Endothelial cell of umbilical vein (primary cell): ENCODE data around the gene TBC1D13. TPM values are rescaled to one million over a fixed set of nuclear protein-coding genes. Genes with fewer than 3 reads are reported as not detected.
"Not testable (repeated sequence)": the region's sequence is repeated elsewhere in the genome, so short reads cannot be mapped to it uniquely, and the experiment has no call there.

Experiments used
- BruUV-seq: library from RNA; stranded (reverse); fragments of 400-500 nt; replicated peaks from 2 replicates; lab custom pipeline; 2021; lab: Mats Ljungman, UMichigan
- CTCF ChIA-PET: fragments of 300-600, 350-600 bp; sonication (Branson Sonifier 250); formaldehyde crosslinking; loops from one replicate; lab custom pipeline; 2021; ENCODE audit warnings: antibody characterized with exemption, inconsistent platforms; lab: Charles Lee
- POLR2A ChIA-PET: fragments of 300-600, 350-600 bp; sonication (Branson Sonifier 250); formaldehyde crosslinking; loops from one replicate; lab custom pipeline; 2021; ENCODE audit warnings: antibody characterized with exemption, inconsistent platforms; lab: Charles Lee
- DNase-seq: peaks from one replicate; pipeline ENCODE4 v3.0.0-alpha.2; 2011; ENCODE audit warnings: low read depth, low spot score
- FAIRE-seq: peaks from 2 replicates; lab custom pipeline; 2011; peaks lifted over from hg19 to GRCh38; lab: Jason Lieb, UNC
- H2AFZ ChIP-seq: 2 replicates; pipeline ENCODE4 v1.6.0; 2012; ENCODE audit warnings: low read depth, low read length, control low read depth, inconsistent platforms
- H3K27ac ChIP-seq: 2 replicates; pipeline ENCODE4 v1.5.1; 2011; ENCODE audit warnings: low read depth, mild to moderate bottlenecking, control low read depth, low read length, moderate library complexity; ENCODE audit not compliant: insufficient read depth
- H3K27me3 ChIP-seq, 2 experiments: 2 replicates each; pipeline versions ENCODE4 v1.6.0 to v1.6.1; 2011; ENCODE audit warnings: low read length in 2 of 2, mixed read lengths in 1 of 2; ENCODE audit not compliant: control insufficient read depth in 2 of 2, insufficient read depth in 2 of 2
- H3K36me3 ChIP-seq, 2 experiments: 2 replicates in 1 of 2; 3 replicates in 1 of 2; pipeline ENCODE4 v1.5.1; 2011; ENCODE audit warnings: low read length in 2 of 2, mild to moderate bottlenecking in 1 of 2, moderate library complexity in 1 of 2; ENCODE audit not compliant: control insufficient read depth in 2 of 2, insufficient read depth in 2 of 2; ENCODE audit errors: extremely low read depth in 1 of 2
- H3K4me1 ChIP-seq: 3 replicates; pipeline ENCODE4 v1.5.1; 2011; ENCODE audit warnings: mild to moderate bottlenecking, low read length; ENCODE audit not compliant: control insufficient read depth, insufficient read depth; ENCODE audit errors: extremely low read depth
- H3K4me2 ChIP-seq: 2 replicates; pipeline ENCODE4 v1.6.1; 2011; ENCODE audit warnings: low read length, control low read depth, mixed read lengths; ENCODE audit not compliant: insufficient read depth
- H3K4me3 ChIP-seq, 3 experiments: fragments of 200-600 bp in 1 of 3; sonication (generic), shearing (Covaris generic) in 1 of 3; replicated peaks in 1 of 3; 2 replicates each; pipeline ENCODE4 v1.5.1; 2011 to 2016; ENCODE audit warnings: control low read depth in 3 of 3, low read length in 3 of 3, mild to moderate bottlenecking in 2 of 3, inconsistent platforms in 1 of 3, low read depth in 1 of 3, moderate library complexity in 1 of 3; ENCODE audit not compliant: insufficient read depth in 1 of 3
- H3K79me2 ChIP-seq: 2 replicates; pipeline ENCODE4 v1.6.0; 2012; ENCODE audit warnings: low read length, inconsistent platforms; ENCODE audit not compliant: control insufficient read depth, insufficient read depth
- H3K9ac ChIP-seq: replicated peaks from 2 replicates; pipeline ENCODE3; 2011; ENCODE audit warnings: low read length, control low read depth; ENCODE audit not compliant: insufficient read depth; ENCODE audit errors: extremely low read depth
- H3K9me1 ChIP-seq: replicated peaks from 3 replicates; pipeline ENCODE4 v1.6.0; 2011; ENCODE audit warnings: mild to moderate bottlenecking, low read length; ENCODE audit not compliant: control insufficient read depth, insufficient read depth; ENCODE audit errors: extremely low read depth
- H3K9me3 ChIP-seq: replicated peaks from 2 replicates; pipeline ENCODE4 v1.5.1; 2012; ENCODE audit warnings: low read length, inconsistent platforms; ENCODE audit not compliant: control insufficient read depth, insufficient read depth
- H4K20me1 ChIP-seq: replicated peaks from 2 replicates; pipeline ENCODE3; 2011; ENCODE audit warnings: mild to moderate bottlenecking, low read length; ENCODE audit not compliant: control insufficient read depth, insufficient read depth; ENCODE audit errors: extremely low read depth
- CTCF ChIP-seq, 2 donors: IDR thresholded peaks; 1 replicate in 1 of 2; 2 replicates in 1 of 2; pipeline ENCODE4 v1.5.1; 2011; ENCODE audit warnings: low read length in 2 of 2, mild to moderate bottlenecking in 2 of 2, moderate library complexity in 2 of 2, control low read depth in 1 of 2, inconsistent platforms in 1 of 2, low read depth in 1 of 2; ENCODE audit not compliant: insufficient read depth in 1 of 2; ENCODE audit errors: extremely low read depth in 1 of 2
- dilution Hi-C: fragments of 300-500 bp; cut with MboI; formaldehyde crosslinking; loops from one replicate; pipeline ENCODE4 v1.15.0; 2019; ENCODE audit warnings: low sequenced_read_pairs; ENCODE audit not compliant: extremely low pct_ligation_motif_present
- intact Hi-C: fragments of 100-400 bp; cut with micrococcal nuclease; formaldehyde crosslinking; loops from one replicate; pipeline ENCODE4 v1.10.0; 2022
- polyA plus RNA-seq, 4 experiments: library from polyadenylated mRNA; depleted of rRNA in 3 of 4; stranded (reverse) in 3 of 4; unstranded in 1 of 4; fragments of >200 nt; gene quantifications; 2 replicates each; pipeline versions ENCODE4 v1.2.1 to v1.2.3, GENCODE V29; 2011 to 2012; ENCODE audit warnings: missing spikeins in 1 of 4
- total RNA-seq: library from RNA; stranded (reverse); gene quantifications from 2 replicates; pipeline ENCODE4 v1.2.3, GENCODE V29; 2021

Gene TBC1D13
- total and polyA plus RNA-seq, 2 donors (not counting 3 experiments of a cell fraction or from before 2014, with no cell fraction given): 35.1 to 41.9 TPM

GRCh38 chr9:128851779-128852600 is 64.9 kb downstream of the TBC1D13 start:
- DNase-seq (peak; percentile 31), FAIRE-seq (peak; percentile 83)
- H3K27me3 ChIP-seq, H3K36me3 ChIP-seq, H3K4me2 ChIP-seq, BruUV-seq, H3K27ac ChIP-seq, H3K4me3 ChIP-seq, H3K4me1 ChIP-seq, dilution Hi-C loops, H3K9me1 ChIP-seq, H3K9me3 ChIP-seq, H2AFZ ChIP-seq, H3K9ac ChIP-seq, H3K79me2 ChIP-seq, H4K20me1 ChIP-seq: not testable (repeated sequence)
- intact Hi-C loops: loop anchor here (2.0 kb wide), 1 partner anchor 177 kb away; the partner anchor contains the start of gene SH3GLB2
- peak in 1 of 2 donors; percentile 28 for TF ChIP-seq CTCF (IDR thresholded peaks at IDR 0.05; ENCODE audit: extremely low read depth in 1 of 2, insufficient read depth in 1 of 2, low read depth in 1 of 2, low read length in 2 of 2)
- POLR2A ChIA-PET: interaction anchor here (0.7 kb wide), 1 partner anchor 136 kb away, joined by 4 read pairs; no protein-coding TSS in a partner anchor
- CTCF ChIA-PET: interaction anchor here (0.7 to 3.2 kb wide), 13 partner anchors 10 to 280 kb away, joined by 3 to 30 read pairs (median 3); partner anchors contain the start of genes SH3GLB2 and SPOUT1

- H3K4me1 ChIP-seq, H4K20me1 ChIP-seq, H3K4me2 ChIP-seq, H3K79me2 ChIP-seq, H3K36me3 ChIP-seq, H3K9ac ChIP-seq, POLR2A ChIA-PET, H3K9me3 ChIP-seq, FAIRE-seq, H3K27ac ChIP-seq, DNase-seq, dilution Hi-C loops, H3K9me1 ChIP-seq, BruUV-seq, H3K4me3 ChIP-seq, H3K27me3 ChIP-seq, H2AFZ ChIP-seq: not testable (repeated sequence)
- CTCF ChIA-PET: interaction anchor here (0.7 to 3.2 kb wide), 13 partner anchors 10 to 279 kb away, joined by 3 to 30 read pairs (median 3); partner anchors contain the start of genes SH3GLB2 and SPOUT1
- intact Hi-C loops: loop anchor here (2.0 kb wide), 1 partner anchor 176 kb away; the partner anchor contains the start of gene SH3GLB2
Measured at GRCh38 chr9:128852646-128853045, 65.6 kb downstream of the TBC1D13 start.

- H3K9me3 ChIP-seq, H3K4me2 ChIP-seq, H3K27me3 ChIP-seq, H2AFZ ChIP-seq, H3K4me3 ChIP-seq, H4K20me1 ChIP-seq, H3K9ac ChIP-seq, H3K27ac ChIP-seq, BruUV-seq, H3K79me2 ChIP-seq, DNase-seq, dilution Hi-C loops, FAIRE-seq, POLR2A ChIA-PET, H3K9me1 ChIP-seq, H3K4me1 ChIP-seq, intact Hi-C loops, H3K36me3 ChIP-seq: not testable (repeated sequence)
- CTCF ChIA-PET: interaction anchor here (1.1 to 3.2 kb wide), 2 partner anchors 14 to 73 kb away, joined by 5 to 30 read pairs; no protein-coding TSS in a partner anchor
Measured at GRCh38 chr9:128854454-128854853, 67.4 kb downstream of the TBC1D13 start.
